Measurements from ENCODE around the gene MEIS2.

MEIS2 gene

DNA sequence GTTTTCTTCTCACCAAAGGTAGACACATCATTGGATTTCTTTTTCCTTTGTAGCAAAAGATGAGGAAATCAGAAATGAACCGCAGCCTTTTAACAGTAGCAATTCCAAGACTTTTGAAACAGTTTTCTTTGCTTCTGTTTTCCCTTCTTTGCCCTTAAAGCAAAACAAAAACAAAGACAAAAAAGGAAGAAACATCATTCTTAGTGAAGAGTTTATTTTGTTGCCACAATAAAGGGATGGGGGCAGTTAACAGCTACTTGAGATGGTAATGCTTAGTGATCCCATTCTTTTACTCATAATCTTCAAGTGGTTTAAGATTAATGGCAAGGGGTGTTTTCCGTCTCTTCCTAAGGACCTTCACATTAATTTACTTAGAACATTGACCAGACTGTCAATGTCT is 218.8 kb downstream of the MEIS2 start:
- H3K27ac ChIP-seq (ENCODE audit: low read depth, low read length) = no peak overlapping the region
- H3K4me3 ChIP-seq (ENCODE audit: low read depth, low read length) = no peak overlapping the region
- no peaks in the 10 kb centered on the region for H3K9me3 ChIP-seq (ENCODE audit: control insufficient read depth, insufficient read depth, low read length)
- no peak overlapping the region for H3K9ac ChIP-seq (ENCODE audit: low read depth, low read length)
- peaks cover 65% of the 10 kb centered on the region for H3K4me1 ChIP-seq (ENCODE audit: control insufficient read depth, insufficient read depth, low read length)
- peaks cover 100% of the 10 kb centered on the region for H3K27me3 ChIP-seq (ENCODE audit: control insufficient read depth, insufficient read depth, low read length)
- no peaks in the 10 kb centered on the region for H3K36me3 ChIP-seq (ENCODE audit: control insufficient read depth, insufficient read depth, low read length)

DNA sequence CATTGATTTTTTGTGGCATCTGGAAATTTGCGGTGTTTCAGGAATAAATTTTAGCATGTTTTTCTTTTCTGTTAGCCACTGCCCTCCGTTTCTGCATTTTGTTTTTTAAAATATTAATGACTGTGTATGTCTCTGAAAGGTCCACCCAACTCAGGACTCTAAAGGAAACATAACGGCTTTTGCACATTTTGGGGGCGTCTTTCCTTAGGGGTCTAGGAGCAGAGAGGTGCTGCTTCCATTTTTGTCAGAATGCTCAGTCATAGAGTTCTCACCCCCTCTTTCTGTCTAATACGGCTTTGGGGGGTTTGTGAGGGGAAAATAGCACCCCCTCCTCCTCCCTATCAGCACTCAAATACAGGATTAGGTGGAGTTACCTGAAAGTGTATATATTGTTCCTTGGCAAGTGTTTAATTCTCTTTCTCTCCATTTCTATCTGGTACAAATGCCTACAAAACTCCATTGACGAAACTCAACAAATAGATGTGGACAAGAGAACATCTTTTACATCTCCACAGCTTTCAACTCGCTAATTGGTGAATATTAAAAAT is 219.4 kb downstream of the MEIS2 start:
- no peak overlapping the region for H3K9ac ChIP-seq (ENCODE audit: low read depth, low read length)
- H3K4me3 ChIP-seq (ENCODE audit: low read depth, low read length) = peak overlapping the region; percentile 46
- no peaks in the 10 kb centered on the region for H3K36me3 ChIP-seq (ENCODE audit: control insufficient read depth, insufficient read depth, low read length)
- no peaks in the 10 kb centered on the region for H3K9me3 ChIP-seq (ENCODE audit: control insufficient read depth, insufficient read depth, low read length)
- H3K27me3 ChIP-seq (ENCODE audit: control insufficient read depth, insufficient read depth, low read length) = peaks cover 100% of the 10 kb centered on the region
- peaks cover 60% of the 10 kb centered on the region for H3K4me1 ChIP-seq (ENCODE audit: control insufficient read depth, insufficient read depth, low read length)
- no peak overlapping the region for H3K27ac ChIP-seq (ENCODE audit: low read depth, low read length)

DNA sequence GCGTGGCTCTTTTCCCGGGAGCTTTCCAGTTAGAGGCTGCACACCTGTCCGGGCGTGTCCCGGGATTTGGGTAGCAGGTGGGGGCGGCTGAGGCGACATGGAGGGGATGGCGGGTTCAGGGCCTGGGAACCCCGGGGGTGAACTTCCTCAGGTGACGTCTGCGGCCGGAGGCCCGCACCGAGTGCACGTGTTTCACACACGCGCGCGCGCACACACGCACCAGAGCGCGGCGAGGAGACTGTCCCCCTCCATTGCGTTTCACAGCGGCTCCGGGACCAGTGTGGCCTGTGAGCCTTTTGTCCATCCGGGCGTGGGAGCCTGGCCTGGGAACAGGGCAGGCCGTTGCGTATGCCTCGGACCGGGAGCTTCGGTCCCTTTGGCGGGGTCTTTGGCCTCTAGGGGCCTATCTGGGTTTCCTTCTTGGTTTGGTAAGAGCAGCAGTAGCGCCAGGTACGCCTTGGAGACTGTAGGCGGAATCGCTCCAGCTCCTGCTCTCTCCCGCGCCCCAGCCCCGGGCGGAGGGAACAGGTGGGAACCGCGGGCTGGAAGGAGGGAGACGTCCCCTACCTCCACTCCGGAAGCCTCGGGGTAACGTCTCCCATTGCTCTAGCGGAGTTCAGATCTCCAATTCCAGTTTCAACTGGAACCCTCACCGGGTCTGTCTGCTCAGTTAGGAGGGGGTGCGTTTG is 220.0 kb downstream of the MEIS2 start:
- Histone ChIP-seq H3K36me3 (ENCODE audit: control insufficient read depth, insufficient read depth, low read length) (no peaks in the 10 kb centered on the region), H3K27me3 (ENCODE audit: control insufficient read depth, insufficient read depth, low read length) (peaks cover 97% of the 10 kb centered on the region), H3K9ac (ENCODE audit: low read depth, low read length) (no peak overlapping the region), H3K27ac (ENCODE audit: low read depth, low read length) (no peak overlapping the region), H3K9me3 (ENCODE audit: control insufficient read depth, insufficient read depth, low read length) (no peaks in the 10 kb centered on the region), H3K4me1 (ENCODE audit: control insufficient read depth, insufficient read depth, low read length) (peaks cover 54% of the 10 kb centered on the region), H3K4me3 (ENCODE audit: low read depth, low read length) (peak overlapping the region; percentile 46)

DNA sequence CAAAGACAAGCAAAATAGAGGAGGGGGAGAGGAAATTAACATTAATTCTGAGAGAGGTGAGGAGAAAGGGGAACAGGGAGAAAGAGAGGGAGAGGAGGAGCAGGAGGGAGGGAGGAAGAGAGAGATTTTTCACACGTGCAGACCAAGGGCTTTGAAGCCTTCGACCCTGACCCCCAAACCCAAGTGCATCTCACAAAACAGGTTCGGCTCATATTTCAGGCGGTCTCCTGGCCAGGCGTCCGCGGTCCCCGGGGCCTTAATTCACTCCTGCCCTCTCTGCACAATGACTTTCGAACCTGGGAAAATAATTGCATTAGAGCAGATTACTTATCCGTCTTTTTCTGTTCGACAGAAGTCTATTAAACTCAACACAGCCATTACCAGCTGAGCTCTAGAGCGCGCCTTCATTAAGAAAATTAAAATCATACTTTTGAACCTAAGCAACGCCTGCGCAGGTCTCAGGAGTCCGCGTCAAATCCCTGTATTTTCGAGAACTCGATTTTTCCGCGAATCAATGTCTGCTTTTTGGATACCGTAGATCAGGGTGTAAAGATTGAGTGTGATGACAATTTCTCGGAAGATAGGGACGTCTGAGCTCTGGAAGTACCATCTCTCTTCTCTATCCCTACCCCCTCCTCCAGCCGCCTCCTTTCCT is 220.7 kb downstream of the MEIS2 start:
- Histone ChIP-seq H3K27me3 (ENCODE audit: control insufficient read depth, insufficient read depth, low read length) (peaks cover 90% of the 10 kb centered on the region), H3K9ac (ENCODE audit: low read depth, low read length) (no peak overlapping the region), H3K9me3 (ENCODE audit: control insufficient read depth, insufficient read depth, low read length) (no peaks in the 10 kb centered on the region), H3K4me3 (ENCODE audit: low read depth, low read length) (peak overlapping the region; percentile 46), H3K36me3 (ENCODE audit: control insufficient read depth, insufficient read depth, low read length) (no peaks in the 10 kb centered on the region), H3K4me1 (ENCODE audit: control insufficient read depth, insufficient read depth, low read length) (peaks cover 47% of the 10 kb centered on the region), H3K27ac (ENCODE audit: low read depth, low read length) (no peak overlapping the region)

DNA sequence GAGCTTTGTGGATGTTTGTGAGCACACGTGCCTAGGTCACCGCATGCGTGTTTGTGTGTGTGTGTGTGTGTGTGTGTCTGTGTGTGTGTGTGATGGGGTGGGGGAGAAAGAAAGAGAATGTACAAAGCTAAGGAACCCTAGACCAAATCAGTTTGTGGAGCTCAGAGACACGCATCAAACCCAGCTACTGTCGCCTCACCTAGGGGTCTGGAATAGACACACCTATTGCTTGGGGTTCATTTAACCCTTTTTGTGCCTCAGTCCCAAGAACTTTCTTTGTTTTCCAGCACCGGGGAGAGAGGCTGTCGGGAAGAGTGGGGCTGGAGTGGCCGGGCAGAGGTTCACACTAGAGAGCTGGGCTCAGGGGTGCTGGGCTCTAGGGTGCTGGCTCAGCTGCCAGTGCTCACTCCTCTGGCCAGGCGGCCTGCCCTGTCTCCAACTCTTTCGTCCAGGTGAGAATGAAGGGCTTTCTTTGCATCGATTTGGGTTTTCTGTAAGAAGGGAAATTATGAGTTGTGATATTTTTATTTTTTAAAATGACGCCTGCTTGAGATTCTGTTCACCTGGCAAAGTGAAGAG is 221.6 kb downstream of the MEIS2 start:
- Histone ChIP-seq H3K27ac (ENCODE audit: low read depth, low read length) (no peak overlapping the region), H3K36me3 (ENCODE audit: control insufficient read depth, insufficient read depth, low read length) (no peaks in the 10 kb centered on the region), H3K9ac (ENCODE audit: low read depth, low read length) (no peak overlapping the region), H3K27me3 (ENCODE audit: control insufficient read depth, insufficient read depth, low read length) (peaks cover 81% of the 10 kb centered on the region), H3K9me3 (ENCODE audit: control insufficient read depth, insufficient read depth, low read length) (no peaks in the 10 kb centered on the region), H3K4me1 (ENCODE audit: control insufficient read depth, insufficient read depth, low read length) (peaks cover 38% of the 10 kb centered on the region), H3K4me3 (ENCODE audit: low read depth, low read length) (peak overlapping the region; percentile 59)

DNA sequence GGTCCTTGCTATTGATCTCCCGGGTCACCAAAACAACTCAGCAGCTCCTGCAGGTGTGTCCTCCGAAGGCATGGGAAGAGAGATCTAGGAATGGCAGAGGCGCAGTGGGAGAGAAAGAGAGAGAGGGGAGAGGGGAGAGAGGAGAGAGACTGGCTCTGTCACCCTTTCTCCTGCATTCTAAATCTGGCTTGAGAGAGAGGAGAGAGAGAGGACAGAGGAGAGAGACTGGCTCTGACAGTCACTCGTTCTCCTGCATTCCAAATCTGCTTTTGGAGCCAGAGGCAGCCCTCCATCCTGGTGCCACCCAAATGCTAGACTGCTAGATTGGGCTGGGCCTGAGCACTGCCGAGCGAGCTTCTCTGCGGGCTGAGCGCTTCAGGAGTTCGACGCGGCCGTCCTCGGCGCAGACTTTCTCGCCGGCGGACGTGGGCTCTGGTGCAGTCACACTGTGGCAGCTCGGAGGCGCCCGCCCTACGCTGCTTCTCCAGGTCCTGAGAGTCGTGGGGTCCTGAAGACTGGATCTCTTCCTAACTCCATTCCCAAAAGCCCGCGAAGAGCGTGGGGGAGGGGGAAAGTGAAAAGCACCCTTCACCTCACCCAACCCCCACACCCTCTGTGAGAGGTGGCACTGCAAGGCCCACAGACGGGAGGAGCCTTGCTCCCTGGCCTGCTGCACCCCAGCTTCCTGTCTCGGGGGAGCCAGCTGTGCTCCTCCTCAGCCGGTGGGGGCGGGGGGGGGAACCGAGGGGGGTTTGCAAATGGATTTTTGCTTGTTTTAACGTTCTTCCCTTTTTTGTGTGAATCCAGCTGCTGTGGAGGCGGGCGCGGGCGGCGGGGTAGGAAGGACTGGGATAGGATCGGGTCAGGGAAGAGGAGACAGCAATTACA is 222.3 kb downstream of the MEIS2 start:
- Histone ChIP-seq H3K36me3 (ENCODE audit: control insufficient read depth, insufficient read depth, low read length) (no peaks in the 10 kb centered on the region), H3K9ac (ENCODE audit: low read depth, low read length) (0 out of 2 replicates have a peak overlapping the region, but pooled peaks have one; percentile 7), H3K4me1 (ENCODE audit: control insufficient read depth, insufficient read depth, low read length) (peaks cover 38% of the 10 kb centered on the region), H3K9me3 (ENCODE audit: control insufficient read depth, insufficient read depth, low read length) (no peaks in the 10 kb centered on the region), H3K27ac (ENCODE audit: low read depth, low read length) (no peak overlapping the region), H3K27me3 (ENCODE audit: control insufficient read depth, insufficient read depth, low read length) (peaks cover 74% of the 10 kb centered on the region), H3K4me3 (ENCODE audit: low read depth, low read length) (peak overlapping the region; percentile 59)

DNA sequence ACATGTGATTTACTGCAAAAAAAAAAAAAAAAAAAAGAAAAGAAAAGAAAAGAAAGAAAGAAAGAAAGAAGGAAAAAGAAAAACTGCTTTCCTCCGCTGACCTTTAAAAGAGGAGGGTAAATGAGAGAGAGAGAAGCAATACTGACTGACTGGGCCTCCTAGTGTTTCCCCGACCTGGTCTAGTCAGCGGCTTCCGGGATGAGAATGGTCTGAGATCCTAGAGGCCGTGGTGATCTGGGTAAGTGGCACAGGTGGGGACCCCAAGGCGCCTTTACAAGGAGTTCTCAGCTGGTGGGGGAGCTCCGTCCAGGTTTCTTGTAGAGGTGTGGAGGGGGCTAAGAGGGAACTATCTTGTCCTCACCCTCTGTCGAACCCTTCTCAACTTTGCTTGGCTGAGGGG is 223.1 kb downstream of the MEIS2 start:
- peaks cover 66% of the 10 kb centered on the region for H3K27me3 ChIP-seq (ENCODE audit: control insufficient read depth, insufficient read depth, low read length)
- no peak overlapping the region for H3K27ac ChIP-seq (ENCODE audit: low read depth, low read length)
- peaks cover 35% of the 10 kb centered on the region for H3K4me1 ChIP-seq (ENCODE audit: control insufficient read depth, insufficient read depth, low read length)
- H3K36me3 ChIP-seq (ENCODE audit: control insufficient read depth, insufficient read depth, low read length) = no peaks in the 10 kb centered on the region
- H3K4me3 ChIP-seq (ENCODE audit: low read depth, low read length) = peak overlapping the region; percentile 59
- H3K9me3 ChIP-seq (ENCODE audit: control insufficient read depth, insufficient read depth, low read length) = no peaks in the 10 kb centered on the region
- no peak overlapping the region for H3K9ac ChIP-seq (ENCODE audit: low read depth, low read length)

DNA sequence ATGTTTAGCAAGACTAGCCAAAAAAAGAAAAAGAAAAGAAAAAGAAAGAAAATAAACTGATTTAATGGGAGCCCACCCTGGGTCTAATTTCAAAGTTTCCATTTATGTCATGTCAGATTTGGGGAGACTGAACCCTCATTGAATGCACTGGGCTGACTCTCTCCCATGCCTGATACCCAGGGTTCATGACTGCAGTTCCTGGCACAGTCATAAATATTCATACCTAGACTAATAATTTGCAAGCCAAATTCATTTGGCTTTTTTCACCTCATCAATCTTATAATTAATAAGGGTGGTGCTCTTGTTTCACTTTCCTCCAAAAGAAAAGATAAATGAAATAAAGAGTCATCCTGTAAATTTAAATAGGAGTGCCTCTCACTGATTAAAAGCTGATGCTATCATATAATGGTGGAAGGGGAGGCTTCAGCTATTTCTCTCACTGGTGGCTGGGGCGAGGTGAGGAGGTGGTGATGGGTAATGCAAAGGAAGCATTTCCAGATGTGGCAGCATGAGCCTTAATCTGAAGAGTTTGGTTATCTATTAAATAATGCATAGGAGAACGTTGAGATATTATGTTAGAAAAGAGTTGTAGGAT is 224.5 kb downstream of the MEIS2 start:
- Histone ChIP-seq H3K4me3 (ENCODE audit: low read depth, low read length) (no peak overlapping the region), H3K9me3 (ENCODE audit: control insufficient read depth, insufficient read depth, low read length) (no peaks in the 10 kb centered on the region), H3K4me1 (ENCODE audit: control insufficient read depth, insufficient read depth, low read length) (peaks cover 27% of the 10 kb centered on the region), H3K36me3 (ENCODE audit: control insufficient read depth, insufficient read depth, low read length) (no peaks in the 10 kb centered on the region), H3K27ac (ENCODE audit: low read depth, low read length) (no peak overlapping the region), H3K27me3 (ENCODE audit: control insufficient read depth, insufficient read depth, low read length) (peaks cover 52% of the 10 kb centered on the region), H3K9ac (ENCODE audit: low read depth, low read length) (no peak overlapping the region)

DNA sequence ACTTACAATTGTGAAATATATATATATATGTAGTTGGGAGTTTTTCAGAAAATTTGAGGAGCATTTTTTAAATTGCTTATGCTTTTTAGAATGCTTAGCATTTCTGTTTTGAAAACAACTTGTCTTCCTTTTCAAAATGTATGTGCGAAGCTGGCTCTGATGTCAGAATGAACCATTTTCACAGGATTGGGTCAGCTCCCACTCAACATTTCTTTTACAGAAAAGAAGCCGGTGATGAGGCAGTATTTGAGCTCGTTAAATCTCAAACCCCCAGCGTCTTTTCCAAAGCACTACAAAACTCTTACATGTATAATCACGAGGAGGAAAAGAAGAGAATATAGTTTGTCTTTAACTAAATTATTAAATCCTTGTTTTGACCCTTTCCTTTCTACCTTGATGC is 225.4 kb downstream of the MEIS2 start:
- no peaks in the 10 kb centered on the region for H3K36me3 ChIP-seq (ENCODE audit: control insufficient read depth, insufficient read depth, low read length)
- no peak overlapping the region for H3K27ac ChIP-seq (ENCODE audit: low read depth, low read length)
- no peak overlapping the region for H3K9ac ChIP-seq (ENCODE audit: low read depth, low read length)
- H3K4me3 ChIP-seq (ENCODE audit: low read depth, low read length) = no peak overlapping the region
- no peaks in the 10 kb centered on the region for H3K9me3 ChIP-seq (ENCODE audit: control insufficient read depth, insufficient read depth, low read length)
- peaks cover 25% of the 10 kb centered on the region for H3K4me1 ChIP-seq (ENCODE audit: control insufficient read depth, insufficient read depth, low read length)
- H3K27me3 ChIP-seq (ENCODE audit: control insufficient read depth, insufficient read depth, low read length) = peaks cover 43% of the 10 kb centered on the region

DNA sequence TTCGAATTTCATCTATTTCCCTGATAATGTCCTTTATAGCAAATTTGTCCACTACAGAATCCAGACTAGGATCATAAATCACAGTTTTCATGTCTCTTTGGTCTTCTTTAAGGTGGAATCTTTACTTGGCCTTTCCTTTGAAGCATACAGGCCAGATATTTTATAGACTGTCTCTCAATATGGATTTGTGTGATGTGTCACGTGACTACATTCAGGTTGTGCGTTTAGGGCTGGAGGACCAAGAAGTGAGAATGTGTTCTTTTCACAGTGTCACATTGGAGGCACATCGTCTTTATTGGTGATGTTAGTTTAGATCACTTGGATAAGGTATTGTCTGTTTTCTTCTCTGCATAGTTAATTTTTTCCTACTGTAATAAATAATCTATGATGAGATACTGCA is 232.9 kb downstream of the MEIS2 start:
- no peaks in the 10 kb centered on the region for H3K9me3 ChIP-seq (ENCODE audit: control insufficient read depth, insufficient read depth, low read length)
- H3K36me3 ChIP-seq (ENCODE audit: control insufficient read depth, insufficient read depth, low read length) = no peaks in the 10 kb centered on the region
- H3K27me3 ChIP-seq (ENCODE audit: control insufficient read depth, insufficient read depth, low read length) = no peaks in the 10 kb centered on the region
- H3K9ac ChIP-seq (ENCODE audit: low read depth, low read length) = no peak overlapping the region
- H3K4me1 ChIP-seq (ENCODE audit: control insufficient read depth, insufficient read depth, low read length) = no peaks in the 10 kb centered on the region
- no peak overlapping the region for H3K4me3 ChIP-seq (ENCODE audit: low read depth, low read length)
- no peak overlapping the region for H3K27ac ChIP-seq (ENCODE audit: low read depth, low read length)
